ENCODE data around the gene VPS36.
"Not testable (repeated sequence)": the region's sequence is repeated elsewhere in the genome, so short reads cannot be mapped to it uniquely, and the experiment has no call there.

The VPS36 gene

GRCh38 chr13:52432456-52432855 is 18.0 kb downstream of the VPS36 start:
- no peak for DNase-seq

GRCh38 chr13:52428295-52428694 is 22.1 kb downstream of the VPS36 start:
- DNase-seq = no peak

GRCh38 chr13:52421216-52421615 is 29.2 kb downstream of the VPS36 start:
- no peak for DNase-seq

GRCh38 chr13:52419080-52419479 is 31.4 kb downstream of the VPS36 start:
- DNase-seq = no peak

GRCh38 chr13:52414963-52415362 is 35.5 kb downstream of the VPS36 start:
- no peak for DNase-seq

- no peak for DNase-seq
These were observed 36.4 kb downstream of the VPS36 start for GRCh38 chr13:52414051-52414450.

- DNase-seq = no peak
These were observed 38.3 kb downstream of the VPS36 start for GRCh38 chr13:52412128-52412527.

- DNase-seq = no peak
These were observed 38.8 kb downstream of the VPS36 start for GRCh38 chr13:52411629-52412028.

GRCh38 chr13:52408071-52408658 is 42.3 kb downstream of the VPS36 start:
- not testable (repeated sequence) for DNase-seq

GRCh38 chr13:52407436-52407835 is 43.0 kb downstream of the VPS36 start:
- not testable (repeated sequence) for DNase-seq

- no peak for DNase-seq
These were observed 43.8 kb downstream of the VPS36 start for GRCh38 chr13:52406629-52407028.

- DNase-seq = no peak
These were observed 44.5 kb downstream of the VPS36 start, which contains the start of gene THSD1 for GRCh38 chr13:52405767-52406494. TSS of gene THSD1 (minus strand) at chr13:52406172. CDS start at chr13:52402600, 3,572 bp downstream.

GRCh38 chr13:52405369-52405766 is 45.1 kb downstream of the VPS36 start:
- no peak for DNase-seq

GRCh38 chr13:52399708-52400107 is 50.7 kb downstream of the VPS36 start:
- DNase-seq = no peak

- DNase-seq = no peak
These were observed 51.4 kb downstream of the VPS36 start for GRCh38 chr13:52399046-52399445.

GRCh38 chr13:52395704-52396103 is 54.7 kb downstream of the VPS36 start:
- DNase-seq = no peak

- no peak for DNase-seq
These were observed 55.8 kb downstream of the VPS36 start for GRCh38 chr13:52394586-52394985.

- DNase-seq = no peak
These were observed 56.7 kb downstream of the VPS36 start for GRCh38 chr13:52393572-52394357.

GRCh38 chr13:52387721-52388120 is 62.7 kb downstream of the VPS36 start:
- DNase-seq = no peak

GRCh38 chr13:52385870-52386269 is 64.6 kb downstream of the VPS36 start:
- no peak for DNase-seq

GRCh38 chr13:52383366-52383765 is 67.1 kb downstream of the VPS36 start:
- no peak for DNase-seq

GRCh38 chr13:52378312-52378711 is 72.1 kb downstream of the VPS36 start:
- DNase-seq = no peak

- no peak for DNase-seq
These were observed 72.5 kb downstream of the VPS36 start for GRCh38 chr13:52377898-52378297.

- DNase-seq = no peak
These were observed 75.5 kb downstream of the VPS36 start for GRCh38 chr13:52374873-52375411.
